ENCODE measurements around the gene MT1X.
"Not testable (repeated sequence)": the region's sequence is repeated elsewhere in the genome, so short reads cannot be mapped to it uniquely, and the experiment has no call there.

Gene MT1X

DNA sequence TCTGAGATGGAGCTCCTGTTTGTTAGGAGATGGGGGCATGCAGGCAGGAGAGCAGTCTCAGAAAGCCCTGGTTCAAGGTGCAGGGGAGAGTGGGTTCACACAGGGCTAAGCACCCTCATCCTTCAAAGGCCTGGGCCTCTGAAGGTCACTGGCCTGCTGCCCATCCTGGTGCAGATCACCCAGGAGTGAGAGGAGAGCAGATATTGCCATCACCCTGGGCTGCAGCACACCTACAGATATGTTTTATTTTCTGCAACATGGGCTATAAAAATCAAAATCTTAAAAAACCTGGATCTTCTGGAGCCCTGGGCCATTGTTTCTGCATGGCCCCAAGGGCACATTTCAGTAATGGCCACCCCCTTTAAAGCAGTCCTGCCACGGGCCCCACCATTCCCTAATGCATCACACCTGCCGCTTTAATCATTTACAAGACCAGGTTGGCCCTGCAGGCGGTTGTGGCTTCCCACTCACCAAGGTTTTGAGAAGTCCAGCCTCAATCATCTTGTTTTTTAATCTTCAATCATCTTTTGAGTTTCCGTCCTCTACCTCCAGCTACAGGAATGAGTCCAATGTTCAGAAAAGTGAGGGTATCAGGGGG lies 27.3 kb downstream of the MT1X start:
- Histone ChIP-seq H3K36me3 (ENCODE audit: control insufficient read depth in 2 of 2, insufficient read depth in 2 of 2, low read length in 2 of 2) (no peaks in the 10 kb centered on the region), H3K9me3 (ENCODE audit: control insufficient read depth in 2 of 2, low read length in 2 of 2) (no peaks in the 10 kb centered on the region), H3K4me1 (ENCODE audit: control insufficient read depth in 2 of 2, insufficient read depth in 2 of 2, low read length in 2 of 2) (no peaks in the 10 kb centered on the region), H3K27me3 (ENCODE audit: control insufficient read depth in 2 of 2, insufficient read depth in 2 of 2, low read length in 2 of 2) (no peaks in the 10 kb centered on the region), H3K27ac (ENCODE audit: low read depth in 2 of 2, low read length in 2 of 2) (no peak overlapping the region), H3K4me3 (ENCODE audit: low read length in 2 of 2) (no peak overlapping the region), H3K9ac (ENCODE audit: low read depth in 1 of 2, low read length in 2 of 2) (no peak overlapping the region)

DNA sequence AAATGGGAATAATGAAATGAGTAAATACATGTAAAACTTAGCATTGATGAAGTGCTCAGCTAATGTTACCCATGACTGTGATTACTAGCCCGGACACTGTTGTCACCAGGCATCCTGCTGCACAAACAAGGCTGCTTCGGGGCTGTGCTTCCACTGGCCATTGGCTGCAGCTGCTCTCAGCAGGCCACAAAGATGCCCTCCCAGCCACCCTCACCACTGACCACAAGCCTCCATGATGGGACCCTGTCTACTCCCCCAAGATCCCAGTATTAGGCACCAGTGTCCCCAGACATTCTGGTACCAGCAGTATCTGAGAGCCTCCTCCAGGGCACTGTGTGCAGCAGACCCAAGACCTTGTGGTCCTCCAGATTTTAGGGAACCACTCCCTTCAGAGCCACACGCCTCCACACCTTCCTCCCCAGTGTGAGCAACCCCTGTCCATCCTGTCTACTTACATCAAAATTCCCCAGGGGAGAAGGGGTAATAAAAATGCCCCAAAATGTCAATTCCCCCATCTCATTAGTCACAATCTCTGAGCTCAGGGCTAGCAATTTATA lies 28.0 kb downstream of the MT1X start:
- Histone ChIP-seq H3K27ac (ENCODE audit: low read depth in 2 of 2, low read length in 2 of 2) (no peak overlapping the region), H3K4me1 (ENCODE audit: control insufficient read depth in 2 of 2, insufficient read depth in 2 of 2, low read length in 2 of 2) (no peaks in the 10 kb centered on the region), H3K9ac (ENCODE audit: low read depth in 1 of 2, low read length in 2 of 2) (no peak overlapping the region), H3K9me3 (ENCODE audit: control insufficient read depth in 2 of 2, low read length in 2 of 2) (no peaks in the 10 kb centered on the region), H3K27me3 (ENCODE audit: control insufficient read depth in 2 of 2, insufficient read depth in 2 of 2, low read length in 2 of 2) (no peaks in the 10 kb centered on the region), H3K36me3 (ENCODE audit: control insufficient read depth in 2 of 2, insufficient read depth in 2 of 2, low read length in 2 of 2) (no peaks in the 10 kb centered on the region), H3K4me3 (ENCODE audit: low read length in 2 of 2) (no peak overlapping the region)

DNA sequence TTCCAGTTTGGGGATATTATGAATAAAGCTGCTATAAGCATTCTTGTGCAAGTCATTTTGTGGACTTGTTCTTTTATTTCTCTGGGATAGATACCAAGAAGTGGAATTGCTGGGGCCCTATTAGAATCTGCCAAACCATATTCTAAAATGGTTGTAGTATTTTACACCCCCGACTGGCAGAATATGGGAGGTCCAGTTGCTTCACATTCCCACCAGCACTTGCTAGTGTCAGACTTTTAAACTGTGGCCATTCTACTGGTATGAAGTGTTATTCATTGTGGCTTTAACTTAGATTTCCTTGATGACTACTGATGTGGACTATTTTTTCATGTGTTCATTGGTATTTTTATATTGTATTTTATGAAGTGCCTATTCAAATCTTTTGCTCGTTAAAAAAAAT lies 29.6 kb downstream of the MT1X start:
- no peak overlapping the region for H3K4me3 ChIP-seq (ENCODE audit: low read length in 2 of 2)
- H3K27ac ChIP-seq (ENCODE audit: low read depth in 2 of 2, low read length in 2 of 2) = no peak overlapping the region
- H3K36me3 ChIP-seq (ENCODE audit: control insufficient read depth in 2 of 2, insufficient read depth in 2 of 2, low read length in 2 of 2) = no peaks in the 10 kb centered on the region
- H3K4me1 ChIP-seq (ENCODE audit: control insufficient read depth in 2 of 2, insufficient read depth in 2 of 2, low read length in 2 of 2) = no peaks in the 10 kb centered on the region
- H3K9me3 ChIP-seq (ENCODE audit: control insufficient read depth in 2 of 2, low read length in 2 of 2) = no peaks in the 10 kb centered on the region
- H3K27me3 ChIP-seq (ENCODE audit: control insufficient read depth in 2 of 2, insufficient read depth in 2 of 2, low read length in 2 of 2) = no peaks in the 10 kb centered on the region
- no peak overlapping the region for H3K9ac ChIP-seq (ENCODE audit: low read depth in 1 of 2, low read length in 2 of 2)

DNA sequence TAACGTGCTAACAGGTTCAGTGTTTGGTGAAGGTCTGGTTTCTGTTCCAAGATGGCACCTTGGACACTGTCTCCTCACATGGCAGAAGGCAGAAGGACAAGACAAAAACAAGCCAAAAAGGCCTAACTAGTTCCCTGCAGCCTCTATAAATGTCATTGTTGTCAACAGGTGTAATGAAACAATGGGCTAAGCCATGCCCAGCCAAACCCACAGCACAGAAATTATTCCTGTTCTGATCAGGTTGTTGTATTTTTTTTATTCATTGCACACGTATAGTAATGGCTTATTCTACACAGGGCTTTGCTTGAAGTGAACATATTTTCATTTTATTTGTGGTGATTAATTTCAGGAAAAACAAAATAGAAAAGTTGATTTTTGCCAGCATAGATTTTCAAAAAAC lies 31.5 kb downstream of the MT1X start:
- no peak overlapping the region for H3K4me3 ChIP-seq (ENCODE audit: low read length in 2 of 2)
- no peaks in the 10 kb centered on the region for H3K4me1 ChIP-seq (ENCODE audit: control insufficient read depth in 2 of 2, insufficient read depth in 2 of 2, low read length in 2 of 2)
- H3K9me3 ChIP-seq (ENCODE audit: control insufficient read depth in 2 of 2, low read length in 2 of 2) = no peaks in the 10 kb centered on the region
- no peaks in the 10 kb centered on the region for H3K36me3 ChIP-seq (ENCODE audit: control insufficient read depth in 2 of 2, insufficient read depth in 2 of 2, low read length in 2 of 2)
- H3K27me3 ChIP-seq (ENCODE audit: control insufficient read depth in 2 of 2, insufficient read depth in 2 of 2, low read length in 2 of 2) = no peaks in the 10 kb centered on the region
- no peak overlapping the region for H3K27ac ChIP-seq (ENCODE audit: low read depth in 2 of 2, low read length in 2 of 2)
- no peak overlapping the region for H3K9ac ChIP-seq (ENCODE audit: low read depth in 1 of 2, low read length in 2 of 2)

DNA sequence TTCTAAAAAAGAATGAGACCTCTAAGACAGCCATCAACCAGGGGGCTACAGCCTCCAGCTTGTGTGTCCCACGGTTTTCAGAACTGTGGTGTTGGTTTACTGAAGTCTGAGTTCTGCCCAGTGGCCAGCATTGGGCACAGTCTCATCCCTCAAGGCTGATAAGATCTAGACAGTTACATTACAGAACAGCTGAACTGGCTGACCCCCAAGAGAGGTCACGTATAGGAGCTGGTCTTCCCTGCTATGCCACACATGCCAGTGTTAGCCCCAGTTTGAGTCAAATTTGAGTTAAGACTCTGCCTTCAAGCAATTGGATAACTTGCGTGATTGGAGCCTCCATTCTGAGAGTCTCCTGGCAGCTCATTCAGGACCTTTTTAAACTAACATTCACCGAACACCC lies 32.9 kb downstream of the MT1X start:
- no peaks in the 10 kb centered on the region for H3K9me3 ChIP-seq (ENCODE audit: control insufficient read depth in 2 of 2, low read length in 2 of 2)
- H3K27me3 ChIP-seq (ENCODE audit: control insufficient read depth in 2 of 2, insufficient read depth in 2 of 2, low read length in 2 of 2) = no peaks in the 10 kb centered on the region
- H3K27ac ChIP-seq (ENCODE audit: low read depth in 2 of 2, low read length in 2 of 2) = no peak overlapping the region
- H3K4me1 ChIP-seq (ENCODE audit: control insufficient read depth in 2 of 2, insufficient read depth in 2 of 2, low read length in 2 of 2) = no peaks in the 10 kb centered on the region
- no peak overlapping the region for H3K4me3 ChIP-seq (ENCODE audit: low read length in 2 of 2)
- no peak overlapping the region for H3K9ac ChIP-seq (ENCODE audit: low read depth in 1 of 2, low read length in 2 of 2)
- no peaks in the 10 kb centered on the region for H3K36me3 ChIP-seq (ENCODE audit: control insufficient read depth in 2 of 2, insufficient read depth in 2 of 2, low read length in 2 of 2)

DNA sequence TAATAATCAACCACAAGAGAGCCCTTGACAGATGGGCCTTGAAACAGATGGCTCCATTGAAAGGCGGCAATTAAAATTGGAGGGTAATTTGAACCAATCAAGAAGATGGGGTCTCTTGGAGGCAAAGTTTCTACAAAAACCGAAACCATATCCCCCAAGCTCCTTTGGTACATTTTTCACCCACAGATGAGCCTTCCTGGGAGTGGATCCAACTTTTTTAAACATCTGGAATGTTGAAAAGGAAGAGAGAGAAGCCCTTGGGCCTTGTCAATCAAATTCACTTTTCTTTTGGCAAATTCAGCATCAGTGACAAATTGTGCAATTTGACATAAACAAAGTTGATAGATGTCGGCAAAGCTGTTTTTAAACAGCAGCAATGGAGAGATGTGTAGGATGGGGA lies 34.5 kb downstream of the MT1X start:
- no peaks in the 10 kb centered on the region for H3K4me1 ChIP-seq (ENCODE audit: control insufficient read depth in 2 of 2, insufficient read depth in 2 of 2, low read length in 2 of 2)
- H3K9me3 ChIP-seq (ENCODE audit: control insufficient read depth in 2 of 2, low read length in 2 of 2) = no peaks in the 10 kb centered on the region
- no peak overlapping the region for H3K4me3 ChIP-seq (ENCODE audit: low read length in 2 of 2)
- no peak overlapping the region for H3K9ac ChIP-seq (ENCODE audit: low read depth in 1 of 2, low read length in 2 of 2)
- no peaks in the 10 kb centered on the region for H3K27me3 ChIP-seq (ENCODE audit: control insufficient read depth in 2 of 2, insufficient read depth in 2 of 2, low read length in 2 of 2)
- no peaks in the 10 kb centered on the region for H3K36me3 ChIP-seq (ENCODE audit: control insufficient read depth in 2 of 2, insufficient read depth in 2 of 2, low read length in 2 of 2)
- no peak overlapping the region for H3K27ac ChIP-seq (ENCODE audit: low read depth in 2 of 2, low read length in 2 of 2)

DNA sequence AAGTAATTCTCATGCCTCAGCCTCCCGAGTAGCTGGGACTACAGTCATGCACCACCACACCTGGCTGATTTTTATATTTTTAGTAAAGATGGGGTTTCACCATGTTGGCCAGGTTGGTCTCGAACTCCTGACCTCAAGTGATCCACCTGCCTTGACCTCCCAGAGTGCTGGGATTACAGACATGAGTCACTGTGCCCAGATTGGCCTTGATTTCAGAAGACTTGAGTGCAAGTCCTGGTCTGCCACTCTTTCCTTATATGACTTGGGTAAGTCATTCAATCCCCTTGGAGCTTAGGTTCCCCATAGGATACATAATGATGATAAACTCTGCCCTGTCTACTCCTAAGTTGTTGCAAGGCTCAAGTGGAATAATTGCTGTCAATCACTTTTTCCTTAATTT lies 35.3 kb downstream of the MT1X start:
- H3K9ac ChIP-seq (ENCODE audit: low read depth in 1 of 2, low read length in 2 of 2); H3K4me1 ChIP-seq (ENCODE audit: control insufficient read depth in 2 of 2, insufficient read depth in 2 of 2, low read length in 2 of 2); H3K4me3 ChIP-seq (ENCODE audit: low read length in 2 of 2); H3K36me3 ChIP-seq (ENCODE audit: control insufficient read depth in 2 of 2, insufficient read depth in 2 of 2, low read length in 2 of 2); H3K9me3 ChIP-seq (ENCODE audit: control insufficient read depth in 2 of 2, low read length in 2 of 2); H3K27me3 ChIP-seq (ENCODE audit: control insufficient read depth in 2 of 2, insufficient read depth in 2 of 2, low read length in 2 of 2); H3K27ac ChIP-seq (ENCODE audit: low read depth in 2 of 2, low read length in 2 of 2): not testable (repeated sequence)

DNA sequence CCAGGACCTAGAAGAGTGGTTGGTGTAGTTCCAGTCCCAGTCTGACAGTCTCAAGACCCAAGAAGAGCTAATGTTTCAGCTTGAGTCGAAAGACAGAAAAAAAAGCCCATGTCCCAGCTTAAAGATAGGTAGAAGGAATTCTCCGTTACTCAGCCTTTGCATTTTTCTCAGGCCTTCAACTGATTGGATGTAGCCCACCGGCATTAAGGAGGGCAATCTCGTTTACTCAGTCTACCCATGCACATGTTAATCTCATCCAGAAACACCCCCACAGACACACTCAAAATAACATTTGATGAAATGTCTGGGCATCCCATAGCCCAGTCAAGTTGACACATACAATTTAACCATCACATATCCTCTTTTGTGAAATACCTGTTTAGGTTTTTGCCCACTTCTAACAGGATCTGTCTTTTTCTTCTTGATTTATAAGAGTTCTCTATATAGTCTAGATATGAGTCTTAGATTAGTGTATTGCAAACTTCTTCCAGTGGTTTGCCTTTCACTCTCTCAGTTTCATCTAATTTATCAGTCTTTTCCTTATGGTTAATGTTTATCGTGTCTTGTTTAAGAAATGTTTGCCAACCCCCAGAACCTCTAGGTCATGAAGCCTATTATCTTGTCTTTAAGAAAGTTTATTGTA lies 40.1 kb downstream of the MT1X start:
- Histone ChIP-seq H3K4me1 (ENCODE audit: control insufficient read depth in 2 of 2, insufficient read depth in 2 of 2, low read length in 2 of 2) (no peaks in the 10 kb centered on the region), H3K36me3 (ENCODE audit: control insufficient read depth in 2 of 2, insufficient read depth in 2 of 2, low read length in 2 of 2) (no peaks in the 10 kb centered on the region), H3K27me3 (ENCODE audit: control insufficient read depth in 2 of 2, insufficient read depth in 2 of 2, low read length in 2 of 2) (no peaks in the 10 kb centered on the region), H3K4me3 (ENCODE audit: low read length in 2 of 2) (no peak overlapping the region), H3K9me3 (ENCODE audit: control insufficient read depth in 2 of 2, low read length in 2 of 2) (no peaks in the 10 kb centered on the region), H3K9ac (ENCODE audit: low read depth in 1 of 2, low read length in 2 of 2) (no peak overlapping the region), H3K27ac (ENCODE audit: low read depth in 2 of 2, low read length in 2 of 2) (no peak overlapping the region)

DNA sequence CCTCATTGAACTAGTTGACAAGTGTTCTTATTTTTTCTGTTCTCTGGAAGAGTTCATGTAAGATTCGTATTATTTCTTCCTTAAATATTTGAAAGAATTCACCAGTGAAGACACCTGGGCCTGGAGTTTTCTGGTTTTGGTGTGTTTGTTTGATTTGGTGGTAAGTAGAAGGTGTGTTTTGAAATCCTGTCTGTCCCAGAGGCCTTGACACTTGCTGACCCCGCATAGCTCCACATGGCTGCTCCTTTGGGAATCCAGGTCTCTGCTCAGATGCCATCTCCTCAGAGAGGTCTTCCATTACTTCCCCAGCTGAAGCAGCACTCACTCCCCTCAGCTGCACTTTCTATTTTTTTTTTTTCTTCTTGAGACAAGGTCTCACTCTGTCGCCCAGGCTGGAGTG lies 41.9 kb downstream of the MT1X start:
- H3K4me1 ChIP-seq (ENCODE audit: control insufficient read depth in 2 of 2, insufficient read depth in 2 of 2, low read length in 2 of 2) = peaks cover 5 to 7% of the 10 kb centered on the region in 2 donors

DNA sequence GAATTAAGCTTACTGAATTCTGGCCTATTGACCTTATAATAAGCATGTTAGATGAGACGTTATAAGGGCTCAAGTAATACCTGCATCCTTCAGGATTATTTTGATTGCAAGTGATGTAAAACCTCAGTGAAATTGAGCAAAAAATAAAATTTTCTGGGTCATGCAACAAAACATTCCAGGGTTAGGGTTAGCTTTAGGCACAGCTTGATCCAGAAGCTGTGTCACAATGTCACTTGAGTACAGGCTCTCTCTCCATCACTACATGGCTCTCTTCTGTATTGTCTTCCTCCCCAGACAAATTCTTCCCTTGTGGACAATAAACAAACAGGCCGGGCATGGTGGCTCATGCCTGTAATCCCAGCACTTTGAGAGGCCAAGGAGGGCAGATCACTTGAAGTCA lies 44.0 kb downstream of the MT1X start:
- H3K4me1 ChIP-seq (ENCODE audit: control insufficient read depth in 2 of 2, insufficient read depth in 2 of 2, low read length in 2 of 2) = peaks cover 13 to 14% of the 10 kb centered on the region in 2 donors
- H3K4me3 ChIP-seq (ENCODE audit: low read length in 2 of 2) = no peak overlapping the region
- H3K9me3 ChIP-seq (ENCODE audit: control insufficient read depth in 2 of 2, low read length in 2 of 2) = no peaks in the 10 kb centered on the region
- H3K9ac ChIP-seq (ENCODE audit: low read depth in 1 of 2, low read length in 2 of 2) = no peak overlapping the region
- H3K27me3 ChIP-seq (ENCODE audit: control insufficient read depth in 2 of 2, insufficient read depth in 2 of 2, low read length in 2 of 2) = no peaks in the 10 kb centered on the region
- no peak overlapping the region for H3K27ac ChIP-seq (ENCODE audit: low read depth in 2 of 2, low read length in 2 of 2)
- no peaks in the 10 kb centered on the region for H3K36me3 ChIP-seq (ENCODE audit: control insufficient read depth in 2 of 2, insufficient read depth in 2 of 2, low read length in 2 of 2)

More for the DNA sequence above, 41.9 kb downstream of the MT1X start:
- H3K9ac ChIP-seq (ENCODE audit: low read depth in 1 of 2, low read length in 2 of 2) = no peak overlapping the region
- no peak overlapping the region for H3K4me3 ChIP-seq (ENCODE audit: low read length in 2 of 2)
- no peak overlapping the region for H3K27ac ChIP-seq (ENCODE audit: low read depth in 2 of 2, low read length in 2 of 2)
- H3K9me3 ChIP-seq (ENCODE audit: control insufficient read depth in 2 of 2, low read length in 2 of 2) = no peaks in the 10 kb centered on the region
- H3K27me3 ChIP-seq (ENCODE audit: control insufficient read depth in 2 of 2, insufficient read depth in 2 of 2, low read length in 2 of 2) = no peaks in the 10 kb centered on the region
- no peaks in the 10 kb centered on the region for H3K36me3 ChIP-seq (ENCODE audit: control insufficient read depth in 2 of 2, insufficient read depth in 2 of 2, low read length in 2 of 2)

All from mucosa of rectum (tissue), 2 donors.